ENCODE results near the gene FAM216B. TPM values are rescaled to one million over a fixed set of nuclear protein-coding genes. Genes with fewer than 3 reads are reported as not detected.
"Not testable (repeated sequence)": the region's sequence is repeated elsewhere in the genome, so short reads cannot be mapped to it uniquely, and the experiment has no call there.

The FAM216B gene
- total and polyA plus RNA-seq, 2 experiments from 2014 or later = 0.06 TPM; not detected in 1

DNA sequence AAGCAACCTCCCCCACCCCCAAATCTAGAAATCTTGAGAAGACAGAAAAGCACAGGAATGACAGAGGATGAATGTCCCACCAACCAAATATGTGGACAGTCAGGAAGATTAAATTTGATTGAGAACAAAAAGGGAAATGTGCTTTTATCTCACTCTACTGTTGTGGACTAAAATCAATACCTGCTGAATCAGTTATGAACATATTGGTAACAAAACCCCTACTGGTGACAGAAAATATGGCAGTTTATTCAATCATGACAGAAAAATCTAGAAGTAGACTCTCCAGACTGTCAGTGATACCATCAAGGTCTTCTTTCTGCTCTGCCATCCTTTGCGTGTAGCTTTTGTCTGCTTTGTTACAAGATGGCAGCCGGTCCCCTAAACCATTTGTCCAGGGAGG is 35.2 kb downstream of the FAM216B start:
- no peaks in the 10 kb centered on the region for H4K20me1 ChIP-seq (replicated peaks; ENCODE audit: insufficient read depth)
- no peak for ATAC-seq
- no peaks in the 10 kb centered on the region for H3K27me3 ChIP-seq (ENCODE audit: insufficient read depth)
- no peaks in the 10 kb centered on the region for H3K79me2 ChIP-seq (replicated peaks; ENCODE audit: insufficient read depth)
- no peaks in the 10 kb centered on the region for H3K4me1 ChIP-seq (ENCODE audit: insufficient read depth)
- peaks cover 3% of the 10 kb centered on the region; the same call in 2 of the 3 replicates for H3K4me1 Mint-ChIP-seq
- H3K36me3 Mint-ChIP-seq (ENCODE audit: low read depth) = peaks cover 36% of the 10 kb centered on the region
- H3K9me2 ChIP-seq (ENCODE audit: insufficient read depth) = peaks cover 2% of the 10 kb centered on the region; the same call in 1 of the 2 replicates
- 0 out of 2 replicates have a peak, but pooled peaks cover 3% of the 10 kb centered on the region for H3K36me3 ChIP-seq (ENCODE audit: insufficient read depth)
- no peak overlapping the region for H3K27ac Mint-ChIP-seq
- no peaks in the 10 kb centered on the region for H3F3A ChIP-seq (replicated peaks; ENCODE audit: low read depth)
- no peak overlapping the region for H3K4me2 ChIP-seq
- no peak overlapping the region for H2AFZ ChIP-seq
- TF ChIP-seq EZH2phosphoT487 (IDR thresholded peaks at IDR 0.05; ENCODE audit: unreplicated experiment) (no peak), STAT1 (IDR thresholded peaks at IDR 0.05; ENCODE audit: unreplicated experiment) (no peak), ZNF114 (CRISPR knock-in tag; IDR thresholded peaks at IDR 0.05) (no peak)
- TF ChIP-seq, protein P1, sequence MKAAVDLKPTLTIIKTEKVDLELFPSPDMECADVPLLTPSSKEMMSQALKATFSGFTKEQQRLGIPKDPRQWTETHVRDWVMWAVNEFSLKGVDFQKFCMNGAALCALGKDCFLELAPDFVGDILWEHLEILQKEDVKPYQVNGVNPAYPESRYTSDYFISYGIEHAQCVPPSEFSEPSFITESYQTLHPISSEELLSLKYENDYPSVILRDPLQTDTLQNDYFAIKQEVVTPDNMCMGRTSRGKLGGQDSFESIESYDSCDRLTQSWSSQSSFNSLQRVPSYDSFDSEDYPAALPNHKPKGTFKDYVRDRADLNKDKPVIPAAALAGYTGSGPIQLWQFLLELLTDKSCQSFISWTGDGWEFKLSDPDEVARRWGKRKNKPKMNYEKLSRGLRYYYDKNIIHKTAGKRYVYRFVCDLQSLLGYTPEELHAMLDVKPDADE (IDR thresholded peaks at IDR 0.05) = no peak
- TF ChIP-seq, protein P2, sequence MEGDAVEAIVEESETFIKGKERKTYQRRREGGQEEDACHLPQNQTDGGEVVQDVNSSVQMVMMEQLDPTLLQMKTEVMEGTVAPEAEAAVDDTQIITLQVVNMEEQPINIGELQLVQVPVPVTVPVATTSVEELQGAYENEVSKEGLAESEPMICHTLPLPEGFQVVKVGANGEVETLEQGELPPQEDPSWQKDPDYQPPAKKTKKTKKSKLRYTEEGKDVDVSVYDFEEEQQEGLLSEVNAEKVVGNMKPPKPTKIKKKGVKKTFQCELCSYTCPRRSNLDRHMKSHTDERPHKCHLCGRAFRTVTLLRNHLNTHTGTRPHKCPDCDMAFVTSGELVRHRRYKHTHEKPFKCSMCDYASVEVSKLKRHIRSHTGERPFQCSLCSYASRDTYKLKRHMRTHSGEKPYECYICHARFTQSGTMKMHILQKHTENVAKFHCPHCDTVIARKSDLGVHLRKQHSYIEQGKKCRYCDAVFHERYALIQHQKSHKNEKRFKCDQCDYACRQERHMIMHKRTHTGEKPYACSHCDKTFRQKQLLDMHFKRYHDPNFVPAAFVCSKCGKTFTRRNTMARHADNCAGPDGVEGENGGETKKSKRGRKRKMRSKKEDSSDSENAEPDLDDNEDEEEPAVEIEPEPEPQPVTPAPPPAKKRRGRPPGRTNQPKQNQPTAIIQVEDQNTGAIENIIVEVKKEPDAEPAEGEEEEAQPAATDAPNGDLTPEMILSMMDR (conservative IDR thresholded peaks at IDR 0.05; ENCODE audit: low read depth in 2 of 2) = peak in 1 of 2 experiments; percentile 43; a peak in 2 of 4 replicates
- TF ChIP-seq, protein P3, sequence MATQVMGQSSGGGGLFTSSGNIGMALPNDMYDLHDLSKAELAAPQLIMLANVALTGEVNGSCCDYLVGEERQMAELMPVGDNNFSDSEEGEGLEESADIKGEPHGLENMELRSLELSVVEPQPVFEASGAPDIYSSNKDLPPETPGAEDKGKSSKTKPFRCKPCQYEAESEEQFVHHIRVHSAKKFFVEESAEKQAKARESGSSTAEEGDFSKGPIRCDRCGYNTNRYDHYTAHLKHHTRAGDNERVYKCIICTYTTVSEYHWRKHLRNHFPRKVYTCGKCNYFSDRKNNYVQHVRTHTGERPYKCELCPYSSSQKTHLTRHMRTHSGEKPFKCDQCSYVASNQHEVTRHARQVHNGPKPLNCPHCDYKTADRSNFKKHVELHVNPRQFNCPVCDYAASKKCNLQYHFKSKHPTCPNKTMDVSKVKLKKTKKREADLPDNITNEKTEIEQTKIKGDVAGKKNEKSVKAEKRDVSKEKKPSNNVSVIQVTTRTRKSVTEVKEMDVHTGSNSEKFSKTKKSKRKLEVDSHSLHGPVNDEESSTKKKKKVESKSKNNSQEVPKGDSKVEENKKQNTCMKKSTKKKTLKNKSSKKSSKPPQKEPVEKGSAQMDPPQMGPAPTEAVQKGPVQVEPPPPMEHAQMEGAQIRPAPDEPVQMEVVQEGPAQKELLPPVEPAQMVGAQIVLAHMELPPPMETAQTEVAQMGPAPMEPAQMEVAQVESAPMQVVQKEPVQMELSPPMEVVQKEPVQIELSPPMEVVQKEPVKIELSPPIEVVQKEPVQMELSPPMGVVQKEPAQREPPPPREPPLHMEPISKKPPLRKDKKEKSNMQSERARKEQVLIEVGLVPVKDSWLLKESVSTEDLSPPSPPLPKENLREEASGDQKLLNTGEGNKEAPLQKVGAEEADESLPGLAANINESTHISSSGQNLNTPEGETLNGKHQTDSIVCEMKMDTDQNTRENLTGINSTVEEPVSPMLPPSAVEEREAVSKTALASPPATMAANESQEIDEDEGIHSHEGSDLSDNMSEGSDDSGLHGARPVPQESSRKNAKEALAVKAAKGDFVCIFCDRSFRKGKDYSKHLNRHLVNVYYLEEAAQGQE (IDR thresholded peaks at IDR 0.05; ENCODE audit: unreplicated experiment) = no peak
- no peak overlapping the region for H3K4me3 ChIP-seq
- no peak for DNase-seq (ENCODE audit: low spot score)
- peaks cover 2% of the 10 kb centered on the region for H3K27me3 Mint-ChIP-seq (ENCODE audit: insufficient read depth, low read depth, poor library complexity)
- no peak overlapping the region for H3K4me3 Mint-ChIP-seq
- peaks cover 29% of the 10 kb centered on the region for H3K9me3 Mint-ChIP-seq
- no peak overlapping the region for H3K27ac ChIP-seq (ENCODE audit: low read depth)

DNA sequence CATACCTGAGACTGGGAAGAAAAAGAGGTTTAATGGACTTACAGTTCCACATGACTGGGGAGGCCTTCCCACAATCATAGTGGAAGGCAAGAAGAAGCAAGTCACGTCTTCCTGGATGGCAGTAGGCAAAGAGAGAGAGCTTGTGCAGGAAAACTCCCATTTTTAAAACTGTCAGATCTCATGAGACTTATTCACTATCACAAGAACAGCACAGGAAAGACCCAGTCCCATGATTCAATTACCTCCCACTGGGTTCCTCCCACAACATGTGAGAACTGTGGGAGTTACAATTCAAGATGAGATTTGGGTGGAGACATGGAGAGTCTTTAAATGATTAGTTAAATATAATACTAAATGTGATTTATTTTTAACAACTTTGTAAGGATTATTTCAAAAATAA is 38.3 kb downstream of the FAM216B start:
- not testable (repeated sequence) for H3K4me1 ChIP-seq (ENCODE audit: insufficient read depth)

More for the DNA sequence above, 38.3 kb downstream of the FAM216B start:
- not testable (repeated sequence) for H3K27ac Mint-ChIP-seq; H4K20me1 ChIP-seq (replicated peaks; ENCODE audit: insufficient read depth); H3K27me3 Mint-ChIP-seq (ENCODE audit: insufficient read depth, low read depth, poor library complexity); H3K4me1 Mint-ChIP-seq; H3K4me3 Mint-ChIP-seq; H3K79me2 ChIP-seq (replicated peaks; ENCODE audit: insufficient read depth); H2AFZ ChIP-seq; H3K36me3 ChIP-seq (ENCODE audit: insufficient read depth); H3K27me3 ChIP-seq (ENCODE audit: insufficient read depth); H3F3A ChIP-seq (replicated peaks; ENCODE audit: low read depth); ATAC-seq; DNase-seq (ENCODE audit: low spot score); H3K4me2 ChIP-seq; H3K9me2 ChIP-seq (ENCODE audit: insufficient read depth); H3K4me3 ChIP-seq; H3K27ac ChIP-seq (ENCODE audit: low read depth)
- H3K9me3 Mint-ChIP-seq = peaks cover 29% of the 10 kb centered on the region
- H3K36me3 Mint-ChIP-seq (ENCODE audit: low read depth) = peaks cover 29% of the 10 kb centered on the region

Data from GM23338 (cell line).